Adipocyte (in vitro differentiated cells): ENCODE measurements around the gene ATG7.
"Not testable (repeated sequence)": the region's sequence is repeated elsewhere in the genome, so short reads cannot be mapped to it uniquely, and the experiment has no call there.

Experiments
- DNase-seq: peaks from one replicate; pipeline ENCODE4 v3.0.0-alpha.2; 2015; ENCODE audit warnings: low read depth
- H3K27me3 ChIP-seq: replicated peaks from 2 replicates; pipeline ENCODE4 v1.7.0; 2013; ENCODE audit warnings: mild to moderate bottlenecking, low read length, moderate library complexity; ENCODE audit not compliant: control insufficient read depth, insufficient read depth
- H3K36me3 ChIP-seq: 2 replicates; pipeline ENCODE4 v1.7.0; 2013; ENCODE audit warnings: low read length, mild to moderate bottlenecking, moderate library complexity; ENCODE audit not compliant: control insufficient read depth, insufficient read depth, severe bottlenecking
- H3K4me1 ChIP-seq: 2 replicates; pipeline ENCODE4 v1.7.0; 2013; ENCODE audit warnings: mild to moderate bottlenecking, low read length, moderate library complexity; ENCODE audit not compliant: control insufficient read depth, insufficient read depth
- H3K4me3 ChIP-seq: 2 replicates; pipeline ENCODE4 v1.7.0; 2013; ENCODE audit warnings: mild to moderate bottlenecking, low read length, moderate library complexity
- H3K9ac ChIP-seq: 2 replicates; pipeline ENCODE4 v1.7.0; 2013; ENCODE audit warnings: mild to moderate bottlenecking, low read length, moderate library complexity
- H3K9me3 ChIP-seq: 2 replicates; pipeline ENCODE4 v1.7.0; 2013; ENCODE audit warnings: mild to moderate bottlenecking, low read length, moderate library complexity; ENCODE audit not compliant: control insufficient read depth

ATG7 gene

DNA sequence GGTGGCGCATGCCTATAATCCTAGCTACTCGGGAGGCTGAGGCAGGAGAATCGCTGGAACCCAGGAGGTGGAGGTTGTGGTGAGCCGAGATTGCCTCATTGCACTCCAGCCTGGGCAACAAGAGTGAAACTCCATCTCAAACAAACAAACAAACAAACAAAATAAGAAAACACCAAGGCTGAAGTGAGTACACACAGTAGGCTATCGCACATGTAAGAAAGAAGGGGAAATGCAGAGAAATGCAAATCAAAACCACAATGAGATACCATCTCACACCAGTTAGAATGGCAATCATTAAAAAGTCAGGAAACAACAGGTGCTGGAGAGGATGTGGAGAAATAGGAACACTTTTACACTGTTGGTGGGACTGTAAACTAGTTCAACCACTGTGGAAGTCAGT lies 322.8 kb downstream of the ATG7 start:
- DNase-seq, H3K36me3 ChIP-seq, H3K4me3 ChIP-seq, H3K9ac ChIP-seq, H3K9me3 ChIP-seq, H3K27me3 ChIP-seq: not testable (repeated sequence)
- H3K4me1 ChIP-seq = peaks cover 45% of the 10 kb centered on the region

DNA sequence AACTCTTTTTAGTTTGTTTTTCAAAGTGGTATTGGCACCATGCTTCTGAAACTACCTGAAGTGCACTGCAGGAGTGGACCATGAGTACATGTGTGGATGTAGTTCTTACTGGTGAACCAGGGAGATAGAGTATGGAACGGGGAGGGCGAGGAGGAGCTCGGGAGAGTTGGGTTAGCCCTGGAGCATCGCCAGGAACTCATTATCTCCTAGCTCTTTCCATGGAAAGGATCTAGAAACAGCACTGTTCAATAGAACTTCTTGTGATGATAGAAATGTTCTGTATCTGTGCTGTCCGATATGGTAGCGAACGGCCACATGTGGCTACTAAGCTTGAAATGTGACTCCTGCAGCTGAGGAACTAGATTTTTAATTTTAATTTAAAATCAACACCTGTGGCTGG lies 324.2 kb downstream of the ATG7 start:
- peaks cover 4% of the 10 kb centered on the region for H3K36me3 ChIP-seq
- DNase-seq = no peak
- no peak overlapping the region for H3K9ac ChIP-seq
- no peak overlapping the region for H3K4me3 ChIP-seq
- no peaks in the 10 kb centered on the region for H3K9me3 ChIP-seq
- no peaks in the 10 kb centered on the region for H3K27me3 ChIP-seq
- H3K4me1 ChIP-seq = peaks cover 43% of the 10 kb centered on the region

DNA sequence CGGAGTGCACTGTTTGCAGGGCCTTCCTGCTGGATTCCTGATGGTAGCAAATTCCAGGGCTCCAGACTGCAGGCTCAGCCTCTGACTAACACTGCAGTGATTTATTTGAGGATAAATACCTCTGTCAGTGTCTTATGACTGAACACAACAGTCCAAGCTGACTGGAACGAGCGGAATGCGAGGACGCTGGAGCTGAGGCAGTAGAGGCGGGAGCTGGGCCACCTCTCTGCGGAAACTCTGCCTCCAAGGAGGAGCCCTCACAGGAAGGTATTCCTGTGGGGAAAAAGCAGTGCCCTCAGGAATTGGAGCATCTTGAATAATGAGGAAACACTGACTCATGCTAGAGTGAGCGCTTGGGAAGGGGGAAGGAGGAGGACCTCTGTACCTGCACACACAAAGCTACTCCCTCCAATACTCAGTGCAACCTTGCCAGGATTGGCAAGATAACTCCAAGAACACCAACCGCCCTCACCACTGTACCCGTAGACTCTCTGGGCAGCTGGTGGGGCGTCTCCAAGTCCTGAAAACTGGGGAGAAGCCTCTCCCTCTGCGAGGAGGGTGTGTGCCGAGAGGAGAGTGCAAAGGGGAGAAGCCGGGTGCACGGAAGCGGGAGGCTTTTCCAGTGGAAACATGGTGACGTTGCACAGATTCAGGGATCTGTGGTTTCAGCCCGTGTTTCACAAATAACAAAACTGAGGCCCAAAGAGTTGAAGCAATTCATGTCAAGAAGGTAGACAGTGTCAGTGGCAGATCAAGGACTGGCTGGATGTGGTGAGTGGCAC lies 328.5 kb downstream of the ATG7 start:
- DNase-seq = peak; percentile 97
- peak overlapping the region; percentile 67 for H3K4me3 ChIP-seq
- H3K27me3 ChIP-seq = no peaks in the 10 kb centered on the region
- peaks cover 59% of the 10 kb centered on the region for H3K4me1 ChIP-seq
- peaks cover 5% of the 10 kb centered on the region for H3K36me3 ChIP-seq
- H3K9me3 ChIP-seq = no peaks in the 10 kb centered on the region
- peak overlapping the region; percentile 81 for H3K9ac ChIP-seq

DNA sequence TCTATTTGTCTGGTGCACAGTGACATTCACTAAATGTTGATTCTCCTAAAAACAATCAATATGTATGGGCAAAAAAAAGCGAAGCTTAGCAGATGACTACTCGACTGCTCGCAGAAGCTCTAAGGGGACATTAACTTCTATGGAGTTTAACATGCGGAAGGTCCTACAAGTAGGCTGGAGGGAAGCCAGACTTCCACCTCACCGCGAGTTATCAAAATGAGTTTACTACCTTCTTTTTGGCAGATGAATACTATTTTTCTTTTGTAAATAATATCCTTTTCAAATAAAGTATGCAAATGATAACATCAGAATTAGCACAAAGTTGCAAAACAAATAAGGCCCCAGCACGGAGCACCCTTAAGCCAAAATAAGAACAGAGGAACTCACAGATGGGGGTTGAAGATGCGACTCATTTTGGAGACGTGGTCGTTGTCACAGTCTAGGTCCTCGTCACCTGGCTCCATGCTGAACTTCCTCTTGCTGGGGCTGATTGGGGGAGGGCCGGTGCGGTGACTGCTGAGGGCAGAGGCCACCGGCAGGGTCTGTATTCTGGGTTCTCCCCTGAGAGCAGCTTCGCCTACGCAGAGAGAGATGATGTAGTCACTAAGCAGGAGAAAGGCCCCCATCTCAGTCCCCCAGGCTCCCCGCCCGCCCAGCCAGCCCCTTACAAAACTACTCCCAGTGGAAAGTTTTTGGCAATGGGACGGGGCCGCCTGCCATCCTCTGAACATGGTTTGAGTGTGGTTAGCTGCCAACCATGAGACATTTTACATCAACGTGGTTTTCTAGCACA lies 329.4 kb downstream of the ATG7 start:
- peak overlapping the region; percentile 80 for H3K9ac ChIP-seq
- peaks cover 62% of the 10 kb centered on the region for H3K4me1 ChIP-seq
- H3K4me3 ChIP-seq = peak overlapping the region; percentile 67
- H3K27me3 ChIP-seq = no peaks in the 10 kb centered on the region
- no peaks in the 10 kb centered on the region for H3K9me3 ChIP-seq
- H3K36me3 ChIP-seq = peaks cover 5% of the 10 kb centered on the region
- DNase-seq = no peak

DNA sequence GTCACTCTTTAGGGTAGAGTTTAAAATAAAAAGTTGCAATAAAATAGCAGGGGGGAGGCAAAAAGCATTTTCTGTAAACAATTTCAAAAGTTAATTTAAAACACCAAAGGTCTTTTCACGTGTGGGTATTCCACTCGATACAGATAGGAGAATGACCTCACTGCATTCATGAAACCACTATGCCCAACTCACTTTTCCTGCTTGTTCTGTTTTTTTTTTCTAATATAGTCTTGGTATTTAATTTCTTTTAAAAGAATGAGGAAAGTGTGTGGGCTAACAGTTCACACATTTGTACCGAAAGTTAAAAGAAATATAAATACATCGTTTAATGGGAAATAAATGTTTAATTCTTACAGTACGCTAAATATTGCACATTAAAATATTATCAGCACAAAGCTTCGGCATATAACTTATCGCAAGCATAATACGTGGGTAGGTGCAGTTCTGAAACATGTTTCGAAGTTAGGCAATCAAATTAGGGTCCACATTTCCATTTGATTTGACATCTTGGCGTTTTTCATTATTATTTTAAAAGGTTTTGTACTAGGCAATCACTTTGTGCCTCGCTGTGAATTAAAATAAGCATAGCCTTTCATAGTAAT lies 330.1 kb downstream of the ATG7 start:
- H3K27me3 ChIP-seq = no peaks in the 10 kb centered on the region
- H3K9me3 ChIP-seq = no peaks in the 10 kb centered on the region
- H3K36me3 ChIP-seq = peaks cover 5% of the 10 kb centered on the region
- peaks cover 69% of the 10 kb centered on the region for H3K4me1 ChIP-seq
- H3K4me3 ChIP-seq = peak overlapping the region; percentile 25
- H3K9ac ChIP-seq = peak overlapping the region; percentile 63
- DNase-seq = no peak

DNA sequence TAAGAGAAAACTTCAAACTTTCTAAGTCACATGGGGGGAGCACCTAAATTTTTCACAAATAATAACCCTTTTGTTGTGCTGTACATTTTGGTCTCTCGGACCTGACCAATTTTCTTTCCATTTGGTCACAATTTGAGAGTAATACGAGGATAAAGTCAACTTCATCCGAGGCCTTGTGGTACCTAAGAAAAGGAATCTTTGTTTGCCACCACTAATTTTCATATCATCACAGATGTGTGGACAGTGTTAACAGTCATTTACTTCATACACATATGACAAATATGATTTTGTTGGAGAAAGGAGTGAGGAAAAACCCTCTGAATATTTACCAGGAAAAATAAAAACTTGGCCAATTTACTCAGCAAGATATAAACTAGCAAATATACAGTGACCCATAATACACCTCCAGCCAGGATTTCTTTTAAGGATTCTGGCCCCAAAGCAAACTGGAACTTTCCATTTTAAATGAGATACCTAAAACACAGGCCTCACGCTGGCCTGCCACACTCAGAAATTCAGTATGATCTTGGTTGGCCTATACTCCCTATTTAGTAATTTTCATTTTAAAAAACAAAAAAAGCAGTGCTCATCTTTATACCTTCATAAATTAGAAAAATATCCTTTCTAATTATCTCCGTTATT lies 330.8 kb downstream of the ATG7 start:
- Histone ChIP-seq H3K27me3 (no peaks in the 10 kb centered on the region), H3K9ac (peak overlapping the region; percentile 63), H3K9me3 (no peaks in the 10 kb centered on the region), H3K4me3 (peak overlapping the region; percentile 25), H3K36me3 (peaks cover 5% of the 10 kb centered on the region), H3K4me1 (peaks cover 76% of the 10 kb centered on the region)
- no peak for DNase-seq

DNA sequence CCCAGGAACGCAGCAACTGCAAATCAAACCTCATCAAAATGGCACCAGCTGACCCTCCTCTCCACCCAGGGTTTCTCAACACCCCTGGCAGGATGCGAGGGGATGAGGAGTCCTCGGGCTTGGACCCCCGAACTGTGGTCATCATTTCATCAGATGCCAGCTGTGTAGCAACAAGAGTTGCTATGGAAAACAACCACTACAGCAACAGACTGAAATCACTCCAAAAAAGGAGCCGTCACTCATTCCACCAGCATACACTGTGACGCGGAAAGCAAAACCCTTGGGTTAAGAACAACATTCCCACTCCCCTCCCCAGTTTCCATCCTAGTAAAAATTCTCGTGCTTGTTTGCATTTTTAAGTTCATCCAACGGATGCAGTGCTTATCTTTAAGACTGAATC lies 331.4 kb downstream of the ATG7 start:
- Histone ChIP-seq H3K36me3 (peaks cover 5% of the 10 kb centered on the region), H3K9ac (peak overlapping the region; percentile 63), H3K9me3 (no peaks in the 10 kb centered on the region), H3K27me3 (no peaks in the 10 kb centered on the region), H3K4me1 (peaks cover 77% of the 10 kb centered on the region), H3K4me3 (peak overlapping the region; percentile 25)
- DNase-seq = peak; percentile 83

DNA sequence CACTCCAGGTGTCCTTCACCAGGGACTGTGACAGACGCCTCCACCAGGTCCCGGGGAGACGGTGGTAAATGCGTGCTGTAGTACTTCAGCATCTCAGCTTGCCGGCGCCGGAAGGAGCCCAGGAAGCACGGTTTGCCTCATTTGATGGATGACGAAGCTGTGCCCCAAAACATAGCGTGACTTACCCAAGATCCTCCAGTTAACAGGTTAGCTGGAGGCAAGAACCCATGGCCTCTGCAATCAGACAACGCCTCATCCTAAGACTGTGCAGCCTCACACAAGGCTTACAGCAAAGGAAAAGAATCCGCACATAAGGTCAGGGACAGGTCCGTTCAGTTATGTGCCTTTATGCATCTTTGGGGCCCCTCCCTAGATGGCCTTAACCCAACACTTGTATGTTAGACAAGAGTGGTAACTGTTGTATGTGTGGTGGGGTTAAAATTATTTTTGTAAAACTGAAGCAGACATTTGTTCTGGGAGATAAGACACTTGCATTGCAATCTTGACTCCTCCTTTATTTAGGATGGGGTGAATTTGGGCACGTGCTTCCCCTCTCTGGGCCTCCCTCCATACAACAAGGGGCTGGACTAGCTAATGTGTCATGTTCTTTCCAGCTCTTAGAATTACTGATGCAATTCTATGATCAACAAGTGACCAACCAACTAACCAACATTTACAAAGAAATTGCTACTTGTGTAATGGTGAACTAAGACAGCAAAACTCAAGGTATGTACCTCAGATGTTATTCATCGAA lies 332.1 kb downstream of the ATG7 start:
- Histone ChIP-seq H3K9ac (peak overlapping the region; percentile 63), H3K4me1 (peaks cover 74% of the 10 kb centered on the region), H3K36me3 (peaks cover 5% of the 10 kb centered on the region), H3K4me3 (no peak overlapping the region), H3K27me3 (no peaks in the 10 kb centered on the region), H3K9me3 (no peaks in the 10 kb centered on the region)
- peak; percentile 69 for DNase-seq

DNA sequence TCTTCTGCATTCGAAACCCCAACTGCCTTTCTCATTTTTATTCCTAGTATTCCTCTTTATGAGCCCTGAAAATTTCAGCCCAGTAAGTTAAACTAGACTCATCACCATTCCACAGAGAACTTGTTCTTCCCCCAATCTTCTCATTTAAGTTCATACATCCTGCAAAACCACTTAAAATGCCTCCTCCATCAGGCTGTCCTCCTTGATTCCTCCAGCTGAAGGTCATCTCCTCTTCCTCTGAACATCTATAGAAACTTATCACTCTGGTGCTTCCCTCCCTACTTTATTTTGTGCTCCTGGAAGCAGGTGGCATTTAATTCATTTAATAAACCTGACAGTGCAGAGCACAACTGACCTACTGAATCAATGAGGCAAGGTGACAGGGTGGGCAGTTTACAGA lies 333.2 kb downstream of the ATG7 start:
- H3K27me3 ChIP-seq = no peaks in the 10 kb centered on the region
- H3K9ac ChIP-seq = no peak overlapping the region
- H3K4me1 ChIP-seq = peaks cover 74% of the 10 kb centered on the region
- H3K9me3 ChIP-seq = no peaks in the 10 kb centered on the region
- H3K36me3 ChIP-seq = peaks cover 5% of the 10 kb centered on the region
- DNase-seq = no peak
- H3K4me3 ChIP-seq = no peak overlapping the region

DNA sequence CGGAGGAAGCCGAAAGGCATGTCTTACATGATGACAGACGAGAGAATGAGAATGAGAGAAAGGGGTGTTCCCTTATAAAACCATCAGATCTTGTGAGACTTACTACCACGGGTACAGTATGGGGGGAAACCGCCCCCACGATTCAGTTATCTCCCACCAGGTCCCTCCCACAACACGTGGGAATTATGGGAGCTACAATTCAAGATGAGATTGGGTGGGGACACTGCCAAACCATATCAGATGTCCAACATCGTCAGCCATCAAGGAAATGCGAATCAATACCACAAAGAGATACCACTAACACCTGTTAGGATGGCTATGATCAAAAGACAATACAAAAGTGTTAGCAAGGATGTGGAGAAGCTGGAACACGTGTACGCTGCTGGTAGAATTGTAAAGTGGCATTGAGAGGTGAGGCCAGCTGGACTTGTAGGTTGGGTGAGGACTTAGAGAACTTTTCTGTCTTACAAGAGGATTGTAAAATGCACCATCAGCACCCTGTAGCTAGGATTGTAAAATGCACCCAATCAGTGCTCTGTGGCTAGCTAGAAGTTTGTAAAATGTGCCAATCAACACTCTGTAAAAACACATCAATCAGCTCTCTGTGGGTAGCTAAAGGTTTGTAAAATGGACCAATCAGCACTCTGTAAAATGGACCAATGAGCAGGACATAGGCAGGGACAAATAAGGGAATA lies 334.0 kb downstream of the ATG7 start:
- H3K9me3 ChIP-seq = no peaks in the 10 kb centered on the region
- no peak for DNase-seq
- H3K9ac ChIP-seq = no peak overlapping the region
- peaks cover 76% of the 10 kb centered on the region for H3K4me1 ChIP-seq
- no peak overlapping the region for H3K4me3 ChIP-seq
- H3K27me3 ChIP-seq = no peaks in the 10 kb centered on the region
- peaks cover 2% of the 10 kb centered on the region for H3K36me3 ChIP-seq
